Adipocyte (in vitro differentiated cells): Measurements from ENCODE around the gene SPX.

Experiments used
- DNase-seq: peaks from one replicate; pipeline ENCODE4 v3.0.0-alpha.2; 2015; ENCODE audit warnings: low read depth
- H3K27me3 ChIP-seq: replicated peaks from 2 replicates; pipeline ENCODE4 v1.7.0; 2013; ENCODE audit warnings: mild to moderate bottlenecking, low read length, moderate library complexity; ENCODE audit not compliant: control insufficient read depth, insufficient read depth
- H3K36me3 ChIP-seq: 2 replicates; pipeline ENCODE4 v1.7.0; 2013; ENCODE audit warnings: low read length, mild to moderate bottlenecking, moderate library complexity; ENCODE audit not compliant: control insufficient read depth, insufficient read depth, severe bottlenecking
- H3K4me1 ChIP-seq: 2 replicates; pipeline ENCODE4 v1.7.0; 2013; ENCODE audit warnings: mild to moderate bottlenecking, low read length, moderate library complexity; ENCODE audit not compliant: control insufficient read depth, insufficient read depth
- H3K4me3 ChIP-seq: 2 replicates; pipeline ENCODE4 v1.7.0; 2013; ENCODE audit warnings: mild to moderate bottlenecking, low read length, moderate library complexity
- H3K9ac ChIP-seq: 2 replicates; pipeline ENCODE4 v1.7.0; 2013; ENCODE audit warnings: mild to moderate bottlenecking, low read length, moderate library complexity
- H3K9me3 ChIP-seq: 2 replicates; pipeline ENCODE4 v1.7.0; 2013; ENCODE audit warnings: mild to moderate bottlenecking, low read length, moderate library complexity; ENCODE audit not compliant: control insufficient read depth

SPX gene

GRCh38 chr12:21526053-21526452 lies at the start of gene SPX:
TSS of gene SPX (plus strand) at chr12:21526296. CDS start at chr12:21526473, 177 bp downstream.
- H3K4me3 ChIP-seq = peak within 1 kb of the TSS; percentile 86
- no peak within 1 kb of the TSS for H3K9ac ChIP-seq
- no peaks in the 10 kb centered on the region for H3K9me3 ChIP-seq
- no peaks in the 10 kb centered on the region for H3K36me3 ChIP-seq
- H3K4me1 ChIP-seq = peaks cover 15% of the 10 kb centered on the region
- no peaks in the 10 kb centered on the region for H3K27me3 ChIP-seq
- DNase-seq = no peak

GRCh38 chr12:21476949-21477348 lies 49.1 kb upstream of the SPX start:
- Histone ChIP-seq H3K36me3 (peaks cover 90% of the 10 kb centered on the region), H3K9ac (no peak overlapping the region), H3K9me3 (no peaks in the 10 kb centered on the region), H3K27me3 (no peaks in the 10 kb centered on the region), H3K4me1 (peaks cover 8% of the 10 kb centered on the region), H3K4me3 (no peak overlapping the region)
- DNase-seq = peak; percentile 54

- Histone ChIP-seq H3K4me1 (peaks cover 4% of the 10 kb centered on the region), H3K9ac (no peak overlapping the region), H3K27me3 (no peaks in the 10 kb centered on the region), H3K36me3 (peaks cover 90% of the 10 kb centered on the region), H3K4me3 (no peak overlapping the region), H3K9me3 (no peaks in the 10 kb centered on the region)
- no peak for DNase-seq
These were observed 47.2 kb upstream of the SPX start for GRCh38 chr12:21478756-21479455.

- H3K36me3 ChIP-seq = peaks cover 68% of the 10 kb centered on the region
- no peak overlapping the region for H3K4me3 ChIP-seq
- DNase-seq = no peak
- no peaks in the 10 kb centered on the region for H3K4me1 ChIP-seq
- no peak overlapping the region for H3K9ac ChIP-seq
- H3K9me3 ChIP-seq = no peaks in the 10 kb centered on the region
- no peaks in the 10 kb centered on the region for H3K27me3 ChIP-seq
These were observed 42.6 kb upstream of the SPX start for GRCh38 chr12:21483531-21483930.

- no peak for DNase-seq
- Histone ChIP-seq H3K9me3 (no peaks in the 10 kb centered on the region), H3K27me3 (no peaks in the 10 kb centered on the region), H3K9ac (no peak overlapping the region), H3K4me1 (no peaks in the 10 kb centered on the region), H3K4me3 (no peak overlapping the region), H3K36me3 (peaks cover 72% of the 10 kb centered on the region)
These were observed 40.1 kb upstream of the SPX start for GRCh38 chr12:21485998-21486397.

- H3K27me3 ChIP-seq = no peaks in the 10 kb centered on the region
- no peak for DNase-seq
- H3K36me3 ChIP-seq = peaks cover 42% of the 10 kb centered on the region
- H3K4me1 ChIP-seq = peaks cover 39% of the 10 kb centered on the region
- H3K9me3 ChIP-seq = no peaks in the 10 kb centered on the region
- peak overlapping the region; percentile 95 for H3K4me3 ChIP-seq
- H3K9ac ChIP-seq = peak overlapping the region; percentile 95
These were observed 26.3 kb upstream of the SPX start for GRCh38 chr12:21499765-21500164.

GRCh38 chr12:21500786-21501257 lies 25.3 kb upstream of the SPX start:
- Histone ChIP-seq H3K9ac (peak overlapping the region; percentile 95), H3K36me3 (peaks cover 32% of the 10 kb centered on the region)

GRCh38 chr12:21501258-21502163 lies 24.6 kb upstream of the SPX start, which contains the start of the genes GOLT1B and RECQL:
TSS of gene GOLT1B (plus strand) at chr12:21501789. CDS start at chr12:21501924, 135 bp downstream.
TSS of gene RECQL (minus strand) at chr12:21501635. CDS start at chr12:21499570, 2,065 bp downstream.
- H3K9ac ChIP-seq = peak within 1 kb of the TSS; percentile 95
- H3K27me3 ChIP-seq = no peaks in the 10 kb centered on the region
- peak; percentile 99 for DNase-seq
- H3K4me3 ChIP-seq = peak within 1 kb of the TSS; percentile 95
- no peaks in the 10 kb centered on the region for H3K9me3 ChIP-seq
- H3K36me3 ChIP-seq = peaks cover 25% of the 10 kb centered on the region
- H3K4me1 ChIP-seq = peaks cover 55% of the 10 kb centered on the region

More at GRCh38 chr12:21500786-21501257, 25.3 kb upstream of the SPX start:
- H3K9me3 ChIP-seq = no peaks in the 10 kb centered on the region
- no peak for DNase-seq
- H3K4me1 ChIP-seq = peaks cover 50% of the 10 kb centered on the region
- H3K27me3 ChIP-seq = no peaks in the 10 kb centered on the region
- peak overlapping the region; percentile 95 for H3K4me3 ChIP-seq

GRCh38 chr12:21502164-21502496 lies 24.0 kb upstream of the SPX start:
- H3K9me3 ChIP-seq = no peaks in the 10 kb centered on the region
- no peaks in the 10 kb centered on the region for H3K27me3 ChIP-seq
- H3K4me3 ChIP-seq = peak overlapping the region; percentile 95
- peaks cover 55% of the 10 kb centered on the region for H3K4me1 ChIP-seq
- DNase-seq = peak; percentile 75
- H3K9ac ChIP-seq = peak overlapping the region; percentile 95
- H3K36me3 ChIP-seq = peaks cover 19% of the 10 kb centered on the region

GRCh38 chr12:21502872-21503271 lies 23.2 kb upstream of the SPX start:
- Histone ChIP-seq H3K9ac (peak overlapping the region; percentile 95), H3K4me1 (peaks cover 55% of the 10 kb centered on the region), H3K9me3 (no peaks in the 10 kb centered on the region), H3K36me3 (peaks cover 18% of the 10 kb centered on the region), H3K27me3 (no peaks in the 10 kb centered on the region), H3K4me3 (peak overlapping the region; percentile 95)
- no peak for DNase-seq

- Histone ChIP-seq H3K9ac (peak overlapping the region; percentile 16), H3K9me3 (no peaks in the 10 kb centered on the region), H3K4me3 (peak overlapping the region; percentile 61), H3K4me1 (peaks cover 39% of the 10 kb centered on the region), H3K36me3 (peaks cover 33% of the 10 kb centered on the region), H3K27me3 (no peaks in the 10 kb centered on the region)
- no peak for DNase-seq
These were observed 20.2 kb upstream of the SPX start for GRCh38 chr12:21505888-21506287.
